ENCODE data around the gene RPTOR.
A peak's percentile ranks its signal among the peaks of the same experiment; 100 is the strongest.
"Not testable (repeated sequence)": the region's sequence is repeated elsewhere in the genome, so short reads cannot be mapped to it uniquely, and the experiment has no call there.

The RPTOR gene

GRCh38 chr17:80558046-80558445 lies 13.4 kb downstream of the RPTOR start:
- DNase-seq = no peak

- DNase-seq = no peak
These were observed 15.2 kb downstream of the RPTOR start for GRCh38 chr17:80559825-80560251.

DNA sequence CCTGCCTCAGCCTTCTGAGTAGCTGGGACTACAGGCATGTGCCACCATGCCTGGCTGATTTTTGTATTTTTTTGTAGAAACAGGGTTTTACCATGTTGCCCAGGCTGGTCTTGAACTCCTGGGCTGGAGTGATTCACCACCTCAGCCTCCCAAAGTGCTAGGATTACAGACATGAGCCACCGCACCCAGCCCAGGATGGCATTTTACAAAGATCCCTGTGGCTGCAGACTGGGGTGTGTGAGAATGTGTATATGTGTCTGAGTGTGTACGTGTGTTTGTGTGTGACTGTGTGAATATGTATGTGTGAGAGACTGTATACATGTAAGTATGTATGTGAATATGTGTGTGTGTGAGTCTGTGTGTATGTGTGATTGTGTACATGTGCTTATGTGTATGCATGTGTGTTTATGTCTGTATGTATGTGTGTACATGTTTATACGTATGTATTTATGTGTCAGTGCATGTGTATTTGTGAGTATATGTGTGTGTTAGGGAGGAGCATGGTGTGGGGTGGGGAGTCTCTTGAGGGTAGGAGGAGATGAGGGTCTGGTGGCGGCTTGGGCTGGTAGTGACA lies 17.0 kb downstream of the RPTOR start:
- no peak for DNase-seq

DNA sequence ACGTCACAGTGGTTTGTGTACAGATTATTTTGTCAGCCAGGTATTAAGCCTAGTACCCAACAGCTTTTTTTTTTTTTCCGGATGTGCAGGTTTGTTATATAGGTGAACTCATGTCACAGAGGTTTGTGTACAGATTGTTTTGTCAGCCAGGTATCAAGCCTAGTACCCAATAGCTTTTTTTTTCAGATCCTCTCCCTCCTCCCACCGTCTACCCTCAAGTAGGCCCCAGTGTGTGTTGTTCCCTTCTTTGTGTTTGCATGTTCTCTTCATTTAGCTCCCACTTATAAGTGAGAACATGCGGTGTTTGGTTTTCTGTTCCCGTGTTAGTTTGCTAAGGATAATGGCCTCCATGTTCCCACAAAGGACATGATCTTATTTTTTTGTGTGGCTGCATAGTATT lies 19.9 kb downstream of the RPTOR start:
- DNase-seq = no peak

DNA sequence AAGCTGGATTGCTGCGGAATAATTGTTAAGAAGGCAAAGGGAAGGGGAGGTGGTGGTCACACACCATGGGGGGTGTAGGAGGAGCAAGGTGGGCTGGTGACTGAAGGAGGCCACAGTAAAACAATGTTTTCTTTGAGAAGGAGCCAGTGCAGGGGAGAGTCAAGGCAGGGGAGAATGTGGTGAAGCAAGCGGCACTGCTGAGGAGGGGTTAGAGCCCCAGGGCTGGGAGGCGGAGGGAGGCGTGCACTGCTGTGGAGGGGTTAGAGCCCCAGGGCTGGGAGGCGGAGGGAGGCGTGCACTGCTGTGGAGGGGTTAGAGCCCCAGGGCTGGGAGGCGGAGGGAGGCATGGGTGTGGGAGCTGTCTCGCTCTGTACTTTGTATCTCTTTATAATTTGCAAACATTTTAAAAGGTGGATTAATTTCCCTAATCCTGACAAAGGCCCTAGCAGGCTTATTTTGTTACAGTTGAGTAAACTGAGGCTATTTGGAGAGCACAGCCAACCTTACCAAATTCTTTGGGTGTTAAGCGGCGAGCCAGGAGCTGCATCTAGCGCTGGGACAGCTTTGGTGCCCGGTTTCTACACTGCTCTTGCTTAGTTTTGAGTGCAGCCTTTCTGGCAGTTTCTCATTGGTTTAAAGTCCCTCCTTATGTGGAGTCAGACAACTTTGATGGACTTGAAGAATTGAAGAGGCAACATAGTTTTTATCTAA lies 20.9 kb downstream of the RPTOR start:
- no peak for DNase-seq

- no peak for DNase-seq
These were observed 21.4 kb downstream of the RPTOR start for GRCh38 chr17:80566054-80566400.

GRCh38 chr17:80568246-80568645 lies 23.6 kb downstream of the RPTOR start:
- no peak for DNase-seq

DNA sequence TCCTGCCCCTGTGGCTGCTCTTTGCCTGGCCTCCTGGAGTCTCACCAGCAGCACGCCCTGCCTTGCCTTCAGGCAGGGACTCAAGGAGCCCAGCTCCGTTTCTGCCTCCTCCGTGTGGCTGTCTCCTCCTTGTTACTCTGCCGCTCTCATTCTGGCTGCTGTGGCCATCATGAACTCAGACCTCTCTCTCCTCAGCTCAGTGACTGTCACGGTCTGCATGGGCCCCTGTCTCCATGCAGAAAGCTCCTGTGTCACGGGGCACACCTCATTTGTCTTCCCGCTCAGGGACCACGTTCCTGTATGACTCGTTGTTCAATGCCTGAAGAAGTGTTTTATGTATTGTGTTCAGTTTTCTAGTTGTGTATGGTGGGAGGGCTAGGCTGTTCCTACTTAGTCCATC lies 25.3 kb downstream of the RPTOR start:
- no peak for DNase-seq

DNA sequence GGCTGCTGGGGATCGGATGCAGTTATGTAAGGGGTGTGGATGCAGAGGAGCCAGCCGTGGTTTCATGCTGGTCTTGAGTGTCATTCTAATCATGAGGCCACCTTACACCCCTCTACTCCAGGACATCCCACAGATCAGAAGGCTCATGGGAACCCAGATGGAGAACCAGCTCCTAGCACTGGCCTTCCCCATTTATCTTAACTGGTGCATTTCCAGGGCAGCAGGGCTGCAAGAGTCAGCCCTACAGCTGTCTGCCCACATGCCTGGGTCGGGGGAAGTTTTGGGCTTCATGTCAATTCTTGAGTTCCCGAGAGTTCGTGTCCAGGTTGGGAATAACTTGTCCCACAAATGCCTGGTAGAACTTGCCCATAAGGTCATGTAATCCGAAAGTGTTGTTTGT lies 29.1 kb downstream of the RPTOR start:
- no peak for DNase-seq

DNA sequence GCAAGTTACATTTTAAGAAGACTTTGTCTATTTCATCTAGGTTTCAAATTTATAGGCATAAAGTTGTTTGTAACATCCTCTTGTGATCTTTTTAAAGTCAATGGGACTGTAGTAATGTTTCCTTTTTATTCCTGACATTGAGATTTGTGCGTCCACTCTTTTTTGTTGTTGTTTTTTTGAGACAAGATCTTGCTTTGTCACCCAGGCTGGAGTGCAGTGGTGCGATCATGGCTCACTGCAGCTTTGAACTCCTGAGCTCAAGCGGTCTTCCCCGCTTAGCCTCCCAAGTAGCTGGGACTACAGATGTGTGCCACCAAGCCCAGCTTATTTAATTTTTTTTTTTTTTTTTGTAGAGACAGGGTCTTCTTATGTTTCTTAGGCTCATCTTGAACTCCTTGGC lies 29.9 kb downstream of the RPTOR start:
- no peak for DNase-seq

- DNase-seq = peak; percentile 90
These were observed 30.6 kb downstream of the RPTOR start for GRCh38 chr17:80575057-80575875.

GRCh38 chr17:80577876-80578570 lies 33.4 kb downstream of the RPTOR start:
- no peak for DNase-seq

GRCh38 chr17:80578668-80579388 lies 34.2 kb downstream of the RPTOR start:
- DNase-seq = not testable (repeated sequence)

GRCh38 chr17:80582165-80582564 lies 37.5 kb downstream of the RPTOR start:
- DNase-seq = no peak

DNA sequence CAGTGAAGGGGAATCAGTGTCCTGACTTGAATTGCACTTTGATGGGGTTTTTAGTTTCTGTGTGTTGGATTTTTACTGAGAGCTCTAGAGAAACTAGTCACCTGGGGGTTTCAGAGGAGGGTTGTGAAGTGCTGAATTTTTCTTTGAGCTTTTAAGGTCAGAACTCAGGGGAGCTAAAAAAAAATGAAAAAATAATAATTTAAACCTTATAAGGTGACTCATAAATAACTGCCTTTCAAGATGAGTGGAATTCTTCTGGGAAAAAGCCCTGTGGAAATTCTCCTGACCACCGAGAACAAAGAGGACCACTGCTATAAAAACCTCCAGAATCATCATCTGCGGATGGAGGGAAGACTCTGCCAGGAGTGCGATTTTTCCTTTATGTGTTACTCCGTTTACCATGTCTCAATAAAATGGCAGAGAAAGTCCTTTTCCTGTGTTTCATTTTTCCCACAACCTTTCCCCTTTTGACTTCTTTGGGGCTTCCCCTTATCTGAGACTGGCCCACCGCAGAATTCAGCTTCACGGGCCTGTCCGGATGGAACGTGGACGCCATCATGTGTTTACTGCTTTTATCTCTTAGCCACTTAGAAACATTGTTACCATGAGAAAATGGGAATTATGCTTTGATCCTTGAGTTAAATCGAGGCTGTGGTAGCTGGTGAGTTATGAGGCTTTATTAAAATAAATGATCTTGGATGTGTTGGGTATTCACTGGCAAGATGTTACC lies 39.7 kb downstream of the RPTOR start:
- no peak for DNase-seq

GRCh38 chr17:80585890-80586845 lies 41.5 kb downstream of the RPTOR start:
- DNase-seq = no peak

DNA sequence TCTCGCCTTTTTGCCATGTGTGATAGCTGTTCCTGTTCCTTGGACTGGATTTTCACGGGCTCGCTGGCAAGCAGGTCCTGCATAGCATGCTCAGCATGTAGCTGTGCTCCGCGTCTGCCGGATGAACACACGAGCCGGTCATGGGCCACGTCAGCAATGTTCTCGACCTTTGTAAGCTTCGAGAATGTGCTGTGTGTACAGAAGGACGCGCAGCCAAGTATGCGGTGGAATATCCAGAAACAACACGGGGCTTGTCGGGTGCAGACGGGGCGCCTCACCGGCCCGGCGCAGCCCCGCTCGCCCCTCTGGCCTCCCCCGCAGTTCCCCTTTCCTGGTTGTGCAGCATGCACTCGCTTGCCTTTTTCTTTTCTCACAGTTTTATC lies 42.2 kb downstream of the RPTOR start:
- DNase-seq = no peak

DNA sequence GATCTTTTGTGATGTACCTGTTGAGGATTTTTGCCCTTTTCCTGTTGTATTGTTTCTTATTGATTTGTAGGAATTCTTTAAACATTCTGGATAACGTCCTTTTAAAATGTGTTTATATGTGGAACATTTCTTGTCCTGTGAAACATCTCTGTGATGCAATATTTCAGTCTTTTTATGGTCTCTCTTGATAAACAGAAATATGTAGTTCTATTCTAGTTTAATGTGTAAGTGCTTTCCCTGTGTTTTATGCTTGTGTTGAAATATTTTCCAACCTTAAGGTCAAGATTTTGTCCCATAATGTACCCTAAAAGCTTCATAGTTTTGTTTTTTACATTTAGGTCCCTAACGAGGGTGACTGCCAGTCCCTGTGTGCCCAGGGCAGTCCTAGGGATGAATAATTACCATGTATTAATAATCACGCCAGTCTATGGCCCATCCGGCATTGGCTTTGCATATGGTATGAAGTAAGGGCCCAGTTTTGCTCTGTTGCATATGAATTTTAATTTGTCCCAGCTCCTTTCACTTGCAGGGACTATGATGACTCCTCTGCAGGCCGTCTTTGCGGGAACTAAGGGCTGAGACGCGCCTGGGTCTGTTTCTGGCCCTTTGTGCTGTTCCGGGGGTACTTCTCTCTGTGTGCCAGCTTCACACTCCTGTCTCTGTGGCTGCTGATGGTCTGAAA lies 44.2 kb downstream of the RPTOR start:
- DNase-seq = no peak

- DNase-seq = no peak
These were observed 47.1 kb downstream of the RPTOR start for GRCh38 chr17:80591788-80592187.

DNA sequence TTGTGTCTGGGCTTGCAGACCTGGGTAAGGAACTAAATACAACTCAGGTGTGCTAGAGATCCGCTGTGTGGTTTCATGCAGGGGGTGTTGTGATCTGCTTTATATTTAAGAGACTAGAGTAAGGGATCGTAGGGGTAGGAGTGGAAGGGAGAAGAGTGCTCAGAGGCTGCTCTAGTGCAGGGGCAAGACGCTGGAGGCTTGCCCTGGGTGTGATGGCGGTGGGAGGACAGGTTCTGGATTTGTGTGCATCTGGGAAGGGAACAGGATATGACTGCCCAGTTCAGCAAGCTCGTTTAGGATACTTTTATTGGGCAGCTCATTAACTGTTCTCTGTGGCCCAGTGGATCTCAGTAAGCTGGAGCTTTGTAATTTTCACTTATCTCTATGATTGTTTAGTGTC lies 47.6 kb downstream of the RPTOR start:
- DNase-seq = no peak
